ENCODE measurements around the gene UNKL.

The UNKL gene

GRCh38 chr16:1374418-1375297, 39.8 kb downstream of the UNKL start:
- DNase-seq: no peak

- DNase-seq: no peak
Measured at GRCh38 chr16:1372292-1372950, 42.1 kb downstream of the UNKL start.

GRCh38 chr16:1371054-1371978, 43.2 kb downstream of the UNKL start:
- no peak for DNase-seq

DNA sequence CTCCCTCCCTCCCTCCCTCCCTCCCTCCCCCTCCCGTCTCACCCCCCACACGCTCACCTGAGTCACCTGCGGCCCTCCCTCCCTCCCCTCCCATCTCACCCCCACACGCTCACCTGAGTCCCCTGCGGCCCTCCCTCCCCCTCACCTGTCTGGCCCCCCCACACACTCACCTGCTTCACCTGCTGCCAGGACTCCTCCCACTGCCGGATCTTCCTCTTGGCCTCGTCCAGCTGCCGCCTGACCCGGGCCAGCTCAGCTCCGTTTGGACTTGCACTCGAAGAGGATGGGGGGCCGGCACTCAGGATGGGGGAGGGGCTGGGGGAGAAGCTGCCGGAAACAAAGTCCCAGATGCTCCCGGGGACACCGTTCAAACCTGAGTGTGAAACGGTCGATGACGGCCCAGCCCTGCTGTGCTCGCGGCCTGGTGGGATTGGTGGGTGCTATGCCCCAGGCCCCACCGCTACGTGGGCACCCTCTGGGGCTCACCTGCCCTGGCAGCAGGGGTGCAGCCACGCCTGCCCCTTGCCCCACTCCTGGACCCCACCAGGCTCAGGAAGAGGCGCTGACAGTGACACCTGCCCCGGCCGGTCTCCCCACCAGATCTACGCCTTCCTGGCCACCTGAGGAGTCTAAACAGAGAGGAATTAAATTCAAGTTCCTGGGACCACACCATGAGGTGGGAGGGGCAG, 46.9 kb downstream of the UNKL start:
- peak; percentile 88 for DNase-seq

DNA sequence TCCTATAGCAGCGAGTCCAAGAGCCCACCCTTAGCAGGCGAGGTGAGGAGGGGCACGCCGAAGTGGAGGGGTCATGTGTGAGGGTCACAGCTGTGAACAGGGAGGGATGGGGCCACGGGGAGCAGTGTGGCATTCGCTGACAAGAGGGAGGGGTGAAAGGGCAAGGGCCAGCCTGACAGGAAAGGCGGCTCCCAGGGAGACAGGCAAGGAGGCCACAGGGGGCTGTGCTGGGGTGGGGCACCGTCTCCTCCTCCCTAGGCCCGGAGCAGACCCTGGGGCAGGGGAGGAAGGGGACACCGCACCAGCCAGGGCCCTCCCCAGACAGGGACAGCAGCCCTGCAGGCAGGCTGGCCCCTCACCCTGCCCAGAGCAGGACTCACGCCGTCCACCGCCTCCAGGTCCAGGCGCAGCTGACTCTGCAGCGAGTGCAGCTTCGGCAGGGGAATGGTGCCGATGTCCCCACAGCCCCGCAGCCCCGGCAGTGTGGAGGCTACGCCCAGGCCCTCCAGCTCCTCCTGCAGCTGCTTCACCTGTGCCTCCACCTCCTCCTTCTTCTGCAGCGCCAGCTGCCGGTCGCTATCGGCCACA, 47.7 kb downstream of the UNKL start:
- peak; percentile 82 for DNase-seq

GRCh38 chr16:1366060-1366711, 48.3 kb downstream of the UNKL start:
- DNase-seq: no peak

- no peak for DNase-seq
Measured at GRCh38 chr16:1364510-1364909, 50.0 kb downstream of the UNKL start.

DNA sequence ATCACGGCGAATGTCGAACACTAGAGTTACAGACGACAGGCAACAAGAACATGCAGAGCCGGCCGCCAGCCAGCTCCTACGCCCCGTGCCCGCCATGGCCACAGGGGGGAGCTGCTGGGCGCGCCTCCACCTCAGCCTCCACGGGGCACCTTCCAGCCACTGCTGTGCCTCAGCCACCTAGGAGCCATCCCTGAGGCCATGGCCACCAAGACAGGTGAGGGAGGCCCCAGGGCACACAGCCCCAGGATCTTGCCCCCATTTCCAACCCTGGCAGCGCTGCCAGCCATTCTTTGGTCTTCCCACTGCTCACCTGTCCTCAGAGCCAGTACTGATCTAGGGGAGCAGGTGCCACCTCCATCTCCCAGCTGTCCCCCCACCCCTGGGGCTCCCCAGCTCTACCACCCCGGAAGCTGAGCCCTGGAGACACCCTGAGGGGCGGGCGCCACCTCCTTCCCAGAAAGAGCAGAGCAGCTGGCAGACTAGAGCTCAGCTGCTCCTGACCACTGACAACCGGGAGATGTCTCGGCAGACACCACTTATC, 50.9 kb downstream of the UNKL start:
- peak; percentile 69 for DNase-seq

- DNase-seq: no peak
Measured at GRCh38 chr16:1362807-1363206, 51.7 kb downstream of the UNKL start.

- no peak for DNase-seq
Measured at GRCh38 chr16:1361685-1362360, 52.7 kb downstream of the UNKL start.

GRCh38 chr16:1357906-1358566, 56.5 kb downstream of the UNKL start:
- DNase-seq: no peak

GRCh38 chr16:1356061-1356900, 58.2 kb downstream of the UNKL start:
- DNase-seq: no peak

DNA sequence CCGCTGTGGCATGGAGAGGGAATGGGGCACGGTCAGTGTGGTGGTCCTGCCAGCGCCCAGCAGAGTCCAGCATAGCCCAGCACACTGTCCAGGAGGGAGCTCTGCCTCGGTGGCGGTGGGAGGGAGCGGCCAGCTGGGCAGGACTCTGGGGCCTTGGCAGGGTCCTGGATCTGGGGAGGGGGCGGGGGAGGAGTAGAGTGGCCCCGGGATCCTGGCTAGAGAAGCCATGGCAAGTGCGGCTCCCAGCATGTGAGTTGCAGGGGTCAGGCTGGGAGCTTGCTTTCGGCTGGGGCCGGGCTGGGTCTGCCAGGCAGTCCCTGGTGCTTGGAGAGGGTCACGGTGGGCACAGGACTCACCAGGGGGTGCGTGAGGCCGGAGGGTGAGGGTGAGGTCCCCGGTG, 58.9 kb downstream of the UNKL start:
- DNase-seq: no peak

DNA sequence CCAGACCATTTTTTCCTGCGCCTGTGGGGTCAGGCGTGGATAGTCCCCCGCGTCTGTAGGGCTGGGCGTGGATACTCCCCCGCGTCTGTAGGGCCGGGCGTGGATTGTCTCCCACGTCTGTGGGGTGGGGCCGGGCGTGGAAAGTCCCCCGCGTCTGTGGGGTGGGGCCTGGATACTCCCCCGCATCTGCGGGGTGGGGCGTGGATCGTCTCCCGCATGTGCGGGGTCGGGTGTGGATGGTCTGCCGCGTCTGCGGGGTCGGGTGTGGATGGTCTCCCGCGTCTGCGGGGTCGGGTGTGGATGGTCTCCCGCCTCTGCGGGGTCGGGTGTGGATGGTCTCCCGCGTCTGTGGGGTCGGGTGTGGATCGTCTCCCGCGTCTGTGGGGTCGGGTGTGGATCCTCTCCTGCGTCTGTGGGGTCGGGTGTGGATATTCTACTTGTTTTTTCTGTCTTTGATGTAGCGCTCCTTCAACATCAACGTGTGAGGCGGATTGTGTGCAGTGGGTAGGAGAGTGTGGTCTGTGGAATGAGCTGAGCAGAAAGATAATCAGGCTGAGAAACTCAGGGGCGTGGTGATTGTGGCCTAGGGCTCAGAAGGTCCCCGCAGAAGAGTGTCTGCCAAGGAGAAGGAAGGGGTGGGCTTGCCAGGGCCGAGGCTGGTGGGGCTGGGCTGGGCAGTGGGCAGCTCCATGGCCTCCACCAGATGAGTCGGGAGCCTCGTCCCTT, 59.5 kb downstream of the UNKL start:
- DNase-seq: no peak

DNA sequence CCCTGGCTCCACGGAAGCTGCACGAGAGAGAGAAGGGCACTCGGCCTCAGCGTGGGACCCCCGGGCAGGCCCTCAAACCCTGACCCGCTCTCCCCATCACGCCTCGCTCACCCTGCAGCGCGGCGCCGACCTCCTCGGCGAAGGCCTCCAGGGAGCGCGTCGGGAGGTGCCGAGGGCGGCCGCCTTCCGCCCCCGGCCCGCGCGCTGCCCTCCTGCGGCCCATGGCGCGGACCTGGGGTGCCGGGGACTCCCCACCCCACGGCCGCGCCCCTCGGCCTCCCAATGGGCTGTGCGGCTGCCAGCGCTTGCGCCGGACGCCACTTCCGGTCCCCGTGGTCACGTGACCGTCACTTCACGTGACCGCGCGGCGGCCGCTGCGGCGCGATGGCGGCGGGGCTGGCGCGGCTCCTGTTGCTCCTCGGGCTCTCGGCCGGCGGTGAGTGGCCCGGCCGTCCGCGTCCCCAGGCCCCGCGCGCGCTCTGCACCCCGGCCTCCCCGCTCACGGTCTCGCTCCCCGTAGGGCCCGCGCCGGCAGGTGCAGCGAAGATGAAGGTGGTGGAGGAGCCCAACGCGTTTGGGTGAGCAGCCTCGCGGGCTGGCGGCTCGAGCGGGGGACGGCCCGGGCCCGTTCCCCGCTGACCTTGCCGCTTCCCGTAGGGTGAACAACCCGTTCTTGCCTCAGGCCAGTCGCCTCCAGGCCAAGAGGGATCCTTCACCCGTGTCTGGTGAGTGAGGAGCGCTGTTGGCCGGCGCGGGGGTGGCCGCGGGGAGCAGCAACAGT, 62.7 kb downstream of the UNKL start, which contains the start of the genes GNPTG and TSR3:
TSS of gene GNPTG (plus strand) at position 350 of the 781 bp plus-strand sequence. CDS start at position 385, 35 bp downstream.
TSS of gene TSR3 (minus strand) at position 297 of the 781 bp plus-strand sequence. CDS start at position 223, 74 bp downstream.
- peak; percentile 96 for DNase-seq

GRCh38 chr16:1351215-1351581, 63.3 kb downstream of the UNKL start:
- no peak for DNase-seq

DNA sequence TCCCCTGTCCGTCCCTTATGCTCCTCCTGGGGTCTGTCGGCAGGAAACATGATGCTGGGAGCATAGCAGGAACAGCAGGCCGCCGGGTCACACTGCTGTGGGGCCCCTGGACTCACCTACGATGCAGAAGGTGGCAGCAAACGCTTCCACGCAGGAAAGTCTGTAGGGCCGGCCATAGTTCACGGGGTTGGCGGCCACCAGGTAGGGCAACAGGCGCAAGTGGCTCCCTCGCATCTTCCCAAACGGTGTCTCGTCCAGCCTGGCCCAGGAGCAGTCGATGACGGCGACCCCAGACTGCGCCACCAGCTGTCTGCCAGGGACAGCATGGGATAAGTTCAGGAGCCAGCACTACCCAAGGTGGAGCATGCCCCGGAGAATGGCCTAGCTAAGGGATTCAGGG, 63.8 kb downstream of the UNKL start:
- DNase-seq: no peak

Data from NCI-H69 (cell line).